Small intestine (tissue), 7 donors: Measurements from ENCODE around the gene GALNT14. TPM values are rescaled to one million over a fixed set of nuclear protein-coding genes. Genes with fewer than 3 reads are reported as not detected.
A peak's percentile ranks its signal among the peaks of the same experiment; 100 is the strongest.

Experiments
- DNase-seq, 2 donors: peaks; one replicate each; pipeline versions ENCODE4 v3.0.0 to v3.0.0-alpha.2; 2013
- FAIRE-seq: peaks from 2 replicates; lab custom pipeline; 2012; peaks lifted over from hg19 to GRCh38; lab: Jason Lieb, UNC
- H3K27ac ChIP-seq, 3 donors: one replicate each; pipeline ENCODE4 v1.5.1; 2013; ENCODE audit warnings: low read length in 2 of 3, mild to moderate bottlenecking in 2 of 3, control low read depth in 1 of 3, inconsistent platforms in 1 of 3, low read depth in 1 of 3, moderate library complexity in 1 of 3
- H3K27me3 ChIP-seq, 3 donors: one replicate each; pipeline ENCODE4 v1.6.1; 2013; ENCODE audit warnings: low read length in 3 of 3, inconsistent platforms in 1 of 3; ENCODE audit not compliant: control insufficient read depth in 3 of 3, insufficient read depth in 3 of 3
- H3K36me3 ChIP-seq, 3 donors: one replicate each; pipeline ENCODE4 v1.6.1; 2013; ENCODE audit warnings: low read length in 3 of 3, inconsistent platforms in 1 of 3, low read depth in 1 of 3, mild to moderate bottlenecking in 1 of 3, moderate library complexity in 1 of 3; ENCODE audit not compliant: control insufficient read depth in 3 of 3, insufficient read depth in 2 of 3
- H3K4me1 ChIP-seq, 3 donors: one replicate each; pipeline ENCODE4 v1.6.1; 2013; ENCODE audit warnings: low read length in 2 of 3, inconsistent platforms in 1 of 3, low read depth in 1 of 3, mild to moderate bottlenecking in 1 of 3, moderate library complexity in 1 of 3; ENCODE audit not compliant: control insufficient read depth in 3 of 3, insufficient read depth in 2 of 3
- H3K4me3 ChIP-seq, 3 donors: one replicate each; pipeline ENCODE4 v1.5.1; 2013; ENCODE audit warnings: low read length in 3 of 3, control low read depth in 1 of 3, inconsistent platforms in 1 of 3, low read depth in 1 of 3, mild to moderate bottlenecking in 1 of 3, moderate library complexity in 1 of 3
- H3K9me3 ChIP-seq, 2 donors: one replicate each; pipeline ENCODE4 v1.6.1; 2013; ENCODE audit warnings: low read depth in 1 of 2, low read length in 1 of 2; ENCODE audit not compliant: control insufficient read depth in 2 of 2, insufficient read depth in 1 of 2
- WGBS, 3 donors: extraction: QIAGEN DNeasy Blood & Tissue Kit; methylation state at CpG; one replicate each; pipeline ENCODE4 v1.1.7; 2013; 5-methylcytosine and 5-hydroxymethylcytosine counted together
- polyA plus RNA-seq, 4 donors: library from polyadenylated mRNA; stranded (reverse) in 3 of 4; unstranded in 1 of 4; fragments of 200-250 nt in 3 of 4; fragments of 120-200 nt in 1 of 4; gene quantifications; one replicate each; pipeline versions ENCODE4 v1.2.1 to v1.2.3, GENCODE V29; 2013
- donor health status: healthy with polysubstance abuse.
- donor health status: control.
- donor health status: control.
- donor health status: Bipolar disorder and iron deficiency.
- donor health status: healthy.

GALNT14 gene
- polyA plus RNA-seq, 4 donors = 0.24 to 8.2 (median 2.2) TPM; not detected in 1

DNA sequence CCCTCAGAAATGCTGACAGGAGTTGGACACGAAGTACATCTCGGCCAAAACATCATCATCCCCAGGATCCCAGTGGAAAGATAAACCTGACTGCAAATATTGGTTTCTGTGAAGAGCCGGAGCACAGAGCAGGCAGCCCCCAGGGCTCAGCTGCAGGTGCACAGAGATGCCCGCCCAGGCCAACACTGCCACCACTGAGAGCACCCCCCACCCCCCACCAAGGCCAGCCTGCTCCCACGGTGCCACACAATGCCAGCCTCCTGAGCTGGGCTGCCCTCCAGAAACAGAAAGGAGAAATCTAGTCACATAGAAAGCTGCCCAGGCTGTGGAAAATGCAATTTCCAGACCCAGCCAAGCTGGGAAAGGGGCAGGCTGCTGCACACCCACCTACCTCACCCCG is 71.7 kb downstream of the GALNT14 start:
- DNase-seq (no peak), FAIRE-seq (no peak)
- Histone ChIP-seq H3K4me1 (no peaks in the 10 kb centered on the region), H3K27me3 (no peaks in the 10 kb centered on the region), H3K27ac (no peak overlapping the region), H3K9me3 (no peaks in the 10 kb centered on the region), H3K36me3 (no peaks in the 10 kb centered on the region), H3K4me3 (no peak overlapping the region)
- WGBS, 3 donors = 67 to 75% (median 70%) methylated on average over 6 of the region's 6 CpGs

DNA sequence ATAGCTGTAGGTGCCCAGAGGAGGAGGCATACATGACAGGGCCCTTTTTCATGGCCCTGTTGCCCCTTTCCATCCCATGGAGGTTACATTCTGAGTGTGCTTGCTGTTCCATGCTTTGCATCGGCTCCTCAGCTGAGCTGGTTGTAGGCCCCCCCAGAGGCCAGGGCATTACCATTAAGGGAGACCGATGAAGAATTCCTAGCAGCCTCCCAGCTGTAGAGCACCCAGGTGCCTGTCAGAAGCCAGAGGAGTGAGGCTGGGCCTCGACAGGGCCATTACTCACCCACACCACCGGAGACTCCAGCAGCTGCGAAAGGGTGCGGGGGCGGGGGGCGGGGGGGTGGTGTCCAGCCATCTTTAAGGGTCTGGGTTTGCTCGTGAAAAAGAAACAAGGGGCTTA is 72.2 kb downstream of the GALNT14 start:
- H3K27ac ChIP-seq = no peak overlapping the region
- FAIRE-seq = no peak
- 79 to 86% (median 81%) methylated on average over 9 of the region's 9 CpGs for WGBS, 3 donors

DNA sequence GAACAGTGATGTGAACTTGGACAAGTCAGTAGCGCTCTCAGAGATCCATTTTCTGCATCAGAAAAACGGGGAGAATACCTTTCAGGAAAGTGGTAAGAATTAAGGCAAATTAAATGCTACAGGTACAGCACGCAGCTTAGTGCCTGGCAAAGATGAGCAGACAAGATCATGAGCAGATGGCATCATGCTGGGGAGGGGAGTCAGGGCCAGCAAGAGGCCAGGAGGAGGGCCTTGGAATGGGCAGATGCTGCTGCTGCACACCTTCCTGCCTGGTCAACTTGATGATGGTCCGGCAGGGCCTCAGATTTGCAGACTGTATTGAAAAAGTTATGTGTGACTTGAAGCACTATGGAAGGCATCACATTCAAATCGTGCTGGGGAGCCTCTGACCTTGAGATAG is 72.9 kb downstream of the GALNT14 start:
- FAIRE-seq = no peak
- DNase-seq = no peak
- Histone ChIP-seq H3K4me1 (peaks cover 0 to 8% (median 0%) of the 10 kb centered on the region in 3 donors), H3K9me3 (no peaks in the 10 kb centered on the region), H3K36me3 (no peaks in the 10 kb centered on the region), H3K27me3 (no peaks in the 10 kb centered on the region), H3K27ac (no peak overlapping the region), H3K4me3 (no peak overlapping the region)
- WGBS, 3 donors = 75 to 87% (median 81%) methylated on average over 5 of the region's 5 CpGs

More for the DNA sequence above, 72.2 kb downstream of the GALNT14 start:
- Histone ChIP-seq H3K4me3 (no peak overlapping the region), H3K4me1 (peaks cover 0 to 1% (median 0%) of the 10 kb centered on the region in 3 donors), H3K27me3 (no peaks in the 10 kb centered on the region), H3K9me3 (no peaks in the 10 kb centered on the region), H3K36me3 (no peaks in the 10 kb centered on the region)
- no peak for DNase-seq

DNA sequence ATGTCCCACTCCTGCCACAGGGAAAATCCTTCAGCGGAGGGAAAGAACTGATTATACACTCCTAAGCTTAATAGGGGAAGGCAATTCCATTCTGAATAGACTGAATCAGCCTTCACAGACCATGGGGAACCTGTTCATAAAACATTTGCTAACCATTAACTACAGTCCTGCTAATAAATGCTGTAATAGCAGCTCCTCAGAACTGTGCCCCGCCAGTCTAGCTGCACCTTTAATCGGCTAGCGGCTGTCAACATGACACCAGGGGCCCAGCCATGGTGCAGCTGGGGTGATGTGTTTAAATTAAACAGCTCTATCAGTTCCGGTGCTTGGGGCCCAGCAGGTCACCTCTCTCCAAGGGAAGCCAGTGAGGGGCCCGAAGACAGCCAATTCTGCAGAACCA is 77.8 kb downstream of the GALNT14 start:
- WGBS, 3 donors = 14 to 71% (median 29%) methylated on average over 6 of the region's 6 CpGs
- Histone ChIP-seq H3K27me3 (no peaks in the 10 kb centered on the region), H3K9me3 (peaks cover 0 to 13% of the 10 kb centered on the region in 2 donors), H3K4me1 (peaks cover 4 to 26% (median 5%) of the 10 kb centered on the region in 3 donors), H3K36me3 (no peaks in the 10 kb centered on the region), H3K4me3 (no peak overlapping the region), H3K27ac (peak overlapping the region; percentile 24 to 66 (median 63))
- peak; percentile 79 to 80 for DNase-seq
- no peak for FAIRE-seq

DNA sequence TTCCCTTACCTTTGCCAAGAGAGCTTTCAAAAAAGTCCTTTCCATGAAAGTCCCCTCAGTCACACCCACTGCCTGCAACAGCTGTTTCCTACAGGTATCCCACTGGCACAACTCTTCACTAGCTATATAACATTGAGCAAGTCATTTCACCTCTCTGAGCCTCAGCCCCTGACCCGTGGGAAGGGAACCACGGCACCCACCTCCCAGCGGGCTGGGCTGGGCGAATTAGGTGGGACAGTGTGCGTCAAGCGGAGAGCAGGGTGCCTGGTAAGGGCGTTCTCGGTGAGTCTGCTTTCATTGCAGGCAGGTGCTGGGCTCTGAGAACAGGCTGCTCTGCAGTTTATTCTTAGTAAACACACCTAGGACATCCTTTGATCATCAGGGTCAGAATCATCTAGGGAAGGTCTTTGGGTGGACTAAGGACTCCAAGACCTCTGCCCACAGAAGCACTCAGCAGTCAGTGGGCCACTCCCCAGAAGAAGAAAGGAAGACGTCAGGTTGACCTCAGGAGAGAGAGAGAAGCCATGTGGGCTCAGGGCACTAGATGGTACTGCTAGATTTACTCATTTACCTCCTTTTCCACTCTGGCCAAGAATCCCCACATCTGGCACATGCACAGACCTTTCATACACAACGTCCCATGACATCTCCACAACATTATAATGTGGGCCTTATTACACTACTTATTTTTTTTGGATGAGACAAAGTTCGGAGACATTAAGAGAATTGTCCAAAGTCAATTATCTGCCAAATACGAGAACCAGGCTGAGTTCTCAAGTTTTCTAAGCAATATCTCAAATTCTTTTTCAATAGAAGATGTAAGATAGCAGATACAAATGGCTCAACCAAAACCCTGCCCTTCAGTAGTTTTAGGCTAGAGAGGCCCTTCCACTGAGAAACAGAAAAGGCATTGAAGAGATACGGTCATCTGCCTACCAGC is 79.9 kb downstream of the GALNT14 start:
- 78 to 83% (median 79%) methylated on average over 13 of the region's 13 CpGs for WGBS, 3 donors
- no peak for FAIRE-seq
- no peak overlapping the region for H3K4me3 ChIP-seq

DNA sequence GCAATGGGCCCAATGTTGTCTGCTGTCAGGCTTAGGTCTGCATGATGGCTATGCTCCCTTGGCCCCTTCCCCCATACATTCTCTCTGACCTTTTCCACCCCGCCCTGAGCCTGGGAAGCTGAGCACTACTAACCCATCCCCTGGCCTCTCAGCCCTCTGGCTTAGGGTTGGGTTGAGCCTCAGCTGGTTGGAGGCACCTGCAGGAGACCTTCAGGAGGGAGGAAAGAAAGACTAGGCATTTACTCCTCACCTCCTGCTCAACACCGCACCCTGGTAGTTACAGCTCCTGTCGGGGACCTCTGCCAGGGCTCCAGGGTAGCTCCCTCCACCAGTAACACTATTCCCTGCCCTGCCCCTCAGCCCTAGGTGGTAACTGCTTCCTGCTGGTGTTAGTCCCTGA is 80.5 kb downstream of the GALNT14 start:
- H3K9me3 ChIP-seq = peaks cover 0 to 13% of the 10 kb centered on the region in 2 donors
- FAIRE-seq (no peak), DNase-seq (no peak)
- H3K36me3 ChIP-seq = no peaks in the 10 kb centered on the region
- WGBS, 3 donors = 67 to 84% (median 76%) methylated on average over 3 of the region's 3 CpGs
- H3K27me3 ChIP-seq = no peaks in the 10 kb centered on the region
- no peak overlapping the region for H3K27ac ChIP-seq
- no peak overlapping the region for H3K4me3 ChIP-seq
- H3K4me1 ChIP-seq = peaks cover 4 to 36% (median 6%) of the 10 kb centered on the region in 3 donors

More for the DNA sequence above, 79.9 kb downstream of the GALNT14 start:
- Histone ChIP-seq H3K9me3 (peaks cover 0 to 13% of the 10 kb centered on the region in 2 donors), H3K36me3 (no peaks in the 10 kb centered on the region), H3K27ac (no peak overlapping the region), H3K4me1 (peaks cover 4 to 36% (median 6%) of the 10 kb centered on the region in 3 donors), H3K27me3 (no peaks in the 10 kb centered on the region)
- DNase-seq = no peak

DNA sequence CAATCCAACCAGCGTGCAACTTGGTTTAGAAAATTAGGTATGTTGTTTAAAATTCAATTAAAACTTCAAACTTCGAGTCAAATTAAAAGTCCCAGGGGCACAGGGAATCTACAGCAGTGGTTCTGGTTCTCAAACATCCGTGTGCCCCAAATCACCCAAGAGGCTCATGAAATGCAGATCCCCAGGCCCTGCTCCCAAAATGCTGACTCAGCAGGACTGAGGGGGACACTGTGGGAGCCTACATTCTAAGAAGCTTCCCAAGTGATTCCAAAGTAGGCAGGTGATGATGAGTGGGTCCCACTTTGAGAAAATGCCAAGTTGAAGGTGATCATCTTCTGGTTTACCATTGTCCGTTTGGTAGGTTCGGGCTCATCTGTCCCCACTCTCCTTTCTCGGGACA is 82.3 kb downstream of the GALNT14 start:
- no peak overlapping the region for H3K27ac ChIP-seq
- FAIRE-seq = no peak
- DNase-seq = no peak
- 92 to 94% (median 94%) methylated on average over 6 of the region's 6 CpGs for WGBS, 3 donors
- peaks cover 0 to 13% of the 10 kb centered on the region in 2 donors for H3K9me3 ChIP-seq
- H3K36me3 ChIP-seq = no peaks in the 10 kb centered on the region
- no peak overlapping the region for H3K4me3 ChIP-seq
- peaks cover 4 to 48% (median 6%) of the 10 kb centered on the region in 3 donors for H3K4me1 ChIP-seq
- no peaks in the 10 kb centered on the region for H3K27me3 ChIP-seq

DNA sequence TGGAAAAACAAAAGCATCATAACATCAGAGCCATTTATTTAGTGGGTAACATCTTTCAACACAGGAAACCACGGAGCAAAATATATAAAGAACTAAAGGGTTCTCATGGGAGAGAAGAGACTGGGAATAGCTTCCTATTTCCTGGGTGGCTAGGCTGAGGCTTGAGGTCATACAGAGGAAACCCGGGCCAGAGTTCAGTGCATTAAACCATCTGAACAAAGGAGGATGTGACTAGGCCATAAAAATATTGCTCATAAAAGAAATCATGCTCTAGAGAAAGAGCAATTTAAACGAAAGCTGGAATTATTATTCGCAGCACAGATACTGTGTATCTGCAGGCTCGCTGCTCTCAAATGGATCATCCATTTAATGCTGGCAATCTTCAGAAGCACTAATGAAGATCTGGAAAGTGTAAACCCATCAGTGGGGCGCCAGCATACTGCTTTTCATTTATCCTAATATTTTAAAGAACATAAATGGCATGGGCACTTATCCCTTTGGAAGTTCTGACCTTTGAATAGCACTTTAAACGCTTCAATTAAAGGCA is 83.3 kb downstream of the GALNT14 start:
- H3K4me1 ChIP-seq = peaks cover 4 to 45% (median 6%) of the 10 kb centered on the region in 3 donors
- no peak overlapping the region for H3K4me3 ChIP-seq
- no peaks in the 10 kb centered on the region for H3K36me3 ChIP-seq
- H3K27me3 ChIP-seq = no peaks in the 10 kb centered on the region
- H3K27ac ChIP-seq = peak overlapping the region in 1 of 3 donors; percentile 49
- DNase-seq (peak; percentile 60 to 81), FAIRE-seq (no peak)
- peaks cover 0 to 9% of the 10 kb centered on the region in 2 donors for H3K9me3 ChIP-seq
- 20 to 52% (median 32%) methylated on average over 7 of the region's 7 CpGs for WGBS, 3 donors
